WTC11 (cell line): ENCODE measurements around the gene MIXL1. TPM values are rescaled to one million over a fixed set of nuclear protein-coding genes. Genes with fewer than 3 reads are reported as not detected.
A peak's percentile ranks its signal among the peaks of the same experiment; 100 is the strongest.
"Not testable (repeated sequence)": the region's sequence is repeated elsewhere in the genome, so short reads cannot be mapped to it uniquely, and the experiment has no call there.

Experiments
- ATAC-seq: fragments of 200-7000 bp; cut with Tn5 transposase; 2 replicates; pipeline ENCODE4 v1.10.0; 2021; ENCODE audit warnings: mild to moderate bottlenecking, moderate library complexity
- CTCF ChIA-PET: fragments of 300-600 bp; sonication (Branson Sonifier 250); formaldehyde crosslinking; loops from one replicate; lab custom pipeline; 2021; ENCODE audit warnings: antibody characterized with exemption; lab: Charles Lee
- POLR2A ChIA-PET: fragments of 350-600 bp; sonication (Branson Sonifier 250); formaldehyde crosslinking; loops from one replicate; lab custom pipeline; 2021; ENCODE audit warnings: antibody characterized with exemption; lab: Charles Lee
- DNase-seq: peaks from one replicate; pipeline ENCODE4 v3.0.0; 2021; ENCODE audit warnings: low spot score
- H3K27ac Mint-ChIP-seq: 2 replicates; pipeline ENCODE4 v1.8.0; 2021; ENCODE audit warnings: mixed read lengths
- H3K27me3 Mint-ChIP-seq: 2 replicates; pipeline ENCODE4 v1.8.0; 2021; ENCODE audit warnings: low read depth, mild to moderate bottlenecking, moderate library complexity, mixed read lengths
- H3K36me3 Mint-ChIP-seq: 2 replicates; pipeline ENCODE4 v1.8.0; 2021; ENCODE audit warnings: mixed read lengths
- H3K4me1 Mint-ChIP-seq: 2 replicates; pipeline ENCODE4 v1.8.0; 2022; ENCODE audit warnings: mixed read lengths
- H3K4me3 Mint-ChIP-seq: 2 replicates; pipeline ENCODE4 v1.8.0; 2021; ENCODE audit warnings: mild to moderate bottlenecking, moderate library complexity, mixed read lengths
- H3K9me3 Mint-ChIP-seq: 2 replicates; pipeline ENCODE4 v1.8.0; 2021; ENCODE audit warnings: mixed read lengths
- AR ChIP-seq: fragments of 250-450 bp; sonication (Bioruptor Pico); IDR thresholded peaks from 2 replicates; pipeline ENCODE4 v1.9.0; 2021; ENCODE audit warnings: mild to moderate bottlenecking
- CREB1 ChIP-seq: sonication (generic); formaldehyde crosslinking; IDR thresholded peaks from 2 replicates; pipeline ENCODE4 v1.8.0; 2023; ENCODE audit warnings: mild to moderate bottlenecking, missing genetic modification reagents
- ESRRA ChIP-seq: sonication (generic); formaldehyde crosslinking; IDR thresholded peaks from 2 replicates; pipeline ENCODE4 v1.8.1; 2022; ENCODE audit warnings: mild to moderate bottlenecking, missing genetic modification reagents, borderline replicate concordance
- ETV6 ChIP-seq: sonication (generic); formaldehyde crosslinking; IDR thresholded peaks from 2 replicates; pipeline ENCODE4 v1.8.1; 2022; ENCODE audit warnings: mild to moderate bottlenecking, missing genetic modification reagents
- FOXP1 ChIP-seq: sonication (generic); formaldehyde crosslinking; IDR thresholded peaks from 2 replicates; pipeline ENCODE4 v1.8.0; 2022; ENCODE audit warnings: missing genetic modification reagents, mild to moderate bottlenecking, moderate library complexity, borderline replicate concordance
- FOXP4 ChIP-seq: sonication (generic); formaldehyde crosslinking; IDR thresholded peaks from 2 replicates; pipeline ENCODE4 v1.8.0; 2022; ENCODE audit warnings: mild to moderate bottlenecking, missing genetic modification reagents
- NR3C1 ChIP-seq: sonication (generic); formaldehyde crosslinking; conservative IDR thresholded peaks from 2 replicates; pipeline ENCODE4 v1.8.1; 2023; ENCODE audit warnings: low read depth, mild to moderate bottlenecking, missing genetic modification reagents
- SMAD4 ChIP-seq: sonication (generic); formaldehyde crosslinking; IDR thresholded peaks from 2 replicates; pipeline ENCODE4 v1.8.0; 2022; ENCODE audit warnings: mild to moderate bottlenecking, missing genetic modification reagents
- TP53 ChIP-seq: sonication (generic); formaldehyde crosslinking; IDR thresholded peaks from 2 replicates; pipeline ENCODE4 v1.8.1; 2023; ENCODE audit warnings: mild to moderate bottlenecking, missing genetic modification reagents
- ZNF121 ChIP-seq: sonication (generic); formaldehyde crosslinking; IDR thresholded peaks from 2 replicates; pipeline ENCODE4 v1.8.0; 2023; ENCODE audit warnings: missing genetic modification reagents
- ZNF263 ChIP-seq: sonication (generic); formaldehyde crosslinking; IDR thresholded peaks from 2 replicates; pipeline ENCODE4 v1.8.1; 2022; ENCODE audit warnings: low read depth, mild to moderate bottlenecking, moderate library complexity, missing genetic modification reagents
- total RNA-seq: library from RNA; stranded (reverse); gene quantifications from 3 replicates; pipeline ENCODE4 v1.2.3, GENCODE V29; 2021
- TF ChIP-seq, protein P1 (sequence below): sonication (generic); formaldehyde crosslinking; IDR thresholded peaks from 2 replicates; pipeline ENCODE4 v1.8.0; 2022; ENCODE audit warnings: missing genetic modification reagents
- TF ChIP-seq, protein P2 (sequence below): fragments of 250-450 bp; sonication (Bioruptor Pico); IDR thresholded peaks from 2 replicates; pipeline ENCODE4 v1.9.0; 2021; ENCODE audit warnings: mild to moderate bottlenecking, borderline replicate concordance

The MIXL1 gene
- total RNA-seq, 1 experiment from 2014 or later = 6.4 TPM

DNA sequence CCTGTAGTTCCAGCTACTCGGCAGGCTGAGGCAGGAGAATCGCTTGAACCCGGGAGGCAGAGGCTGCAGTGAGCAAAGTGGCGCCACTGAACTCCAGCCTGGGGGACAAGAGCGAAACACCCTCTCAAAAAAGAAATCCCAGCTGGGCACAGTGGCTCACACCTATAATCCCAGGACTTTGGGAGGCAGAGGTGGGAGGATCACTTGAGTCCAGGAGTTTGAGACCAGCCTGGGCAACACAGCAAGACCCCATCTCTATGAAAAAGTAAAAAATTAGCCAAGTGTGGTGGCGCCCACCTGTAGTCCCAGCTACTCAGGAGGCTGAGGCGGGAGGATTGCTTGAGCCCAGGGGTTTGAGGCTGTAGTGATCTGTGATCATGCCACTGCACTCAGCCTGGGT lies 29.4 kb downstream of the MIXL1 start:
- POLR2A ChIA-PET, DNase-seq, H3K27ac Mint-ChIP-seq, H3K27me3 Mint-ChIP-seq, H3K4me1 Mint-ChIP-seq, H3K9me3 Mint-ChIP-seq, ATAC-seq, CTCF ChIA-PET, H3K4me3 Mint-ChIP-seq: not testable (repeated sequence)
- H3K36me3 Mint-ChIP-seq = peaks cover 17% of the 10 kb centered on the region
- 0 out of 2 replicates have a peak, but pooled peaks have one; percentile 16 for TF ChIP-seq ZNF121 (CRISPR knock-in tag)

DNA sequence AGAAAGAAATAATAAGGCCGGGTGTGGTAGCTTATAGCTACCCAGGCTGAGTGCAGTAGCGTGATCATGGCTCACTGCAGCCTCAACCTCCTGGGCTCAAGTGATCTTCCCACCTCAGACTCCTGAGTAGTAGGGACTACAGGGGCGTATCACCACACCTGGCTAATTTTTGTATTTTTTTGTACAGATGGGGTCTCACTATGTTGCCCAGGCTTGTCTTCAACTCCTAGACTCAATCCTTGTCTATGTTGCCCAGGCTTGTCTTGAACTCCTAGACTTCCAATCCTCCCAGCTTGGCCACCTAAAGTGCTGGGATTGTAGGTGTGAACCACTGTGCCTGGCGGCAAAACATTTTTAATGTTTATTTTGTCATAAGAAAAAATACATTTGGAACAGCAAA lies 30.5 kb downstream of the MIXL1 start:
- H3K27ac Mint-ChIP-seq = no peak overlapping the region
- no peaks in the 10 kb centered on the region for H3K4me1 Mint-ChIP-seq
- POLR2A ChIA-PET = no interaction called here
- H3K4me3 Mint-ChIP-seq = no peak overlapping the region
- peaks cover 15% of the 10 kb centered on the region for H3K36me3 Mint-ChIP-seq
- DNase-seq (no peak), ATAC-seq (no peak)
- H3K9me3 Mint-ChIP-seq = no peaks in the 10 kb centered on the region
- H3K27me3 Mint-ChIP-seq = no peaks in the 10 kb centered on the region
- TF ChIP-seq AR (CRISPR knock-in tag) (no peak), ZNF121 (CRISPR knock-in tag) (0 out of 2 replicates have a peak, but pooled peaks have one; percentile 54)
- CTCF ChIA-PET = interaction anchor here (1.1 kb wide), 1 partner anchor 57 kb away, joined by 3 read pairs; no protein-coding TSS in a partner anchor

DNA sequence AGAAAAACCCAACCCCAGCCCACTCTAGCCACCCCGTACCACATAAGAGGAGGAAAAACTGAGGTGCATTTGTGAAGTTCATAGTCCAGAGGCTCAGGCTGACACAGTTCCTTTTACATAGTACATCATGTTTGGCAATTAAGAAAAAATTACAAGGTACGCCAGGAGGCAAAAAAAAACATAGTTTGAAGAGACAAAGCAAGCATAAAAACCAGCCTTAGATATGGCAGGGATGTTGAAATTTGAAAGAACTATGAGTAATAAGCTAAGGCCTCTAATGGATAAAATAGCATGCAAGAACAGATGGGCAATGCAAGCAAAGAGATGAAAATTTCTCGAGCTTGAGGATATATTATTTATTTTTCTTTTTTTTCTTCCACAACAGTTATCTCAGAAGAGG lies 31.9 kb downstream of the MIXL1 start:
- ATAC-seq (no peak), DNase-seq (no peak)
- Mint-ChIP-seq H3K27ac (no peak overlapping the region), H3K36me3 (peaks cover 26% of the 10 kb centered on the region), H3K9me3 (peaks cover 14% of the 10 kb centered on the region), H3K27me3 (no peaks in the 10 kb centered on the region), H3K4me3 (no peak overlapping the region), H3K4me1 (no peaks in the 10 kb centered on the region)
- POLR2A ChIA-PET = no interaction called here
- TF ChIP-seq TP53 (CRISPR knock-in tag) (no peak), CREB1 (CRISPR knock-in tag) (no peak), ZNF263 (no peak), NR3C1 (CRISPR knock-in tag) (no peak), FOXP4 (CRISPR knock-in tag) (no peak), FOXP1 (no peak), ETV6 (CRISPR knock-in tag) (no peak), SMAD4 (CRISPR knock-in tag) (no peak), ESRRA (CRISPR knock-in tag) (no peak)
- TF ChIP-seq, protein P1, sequence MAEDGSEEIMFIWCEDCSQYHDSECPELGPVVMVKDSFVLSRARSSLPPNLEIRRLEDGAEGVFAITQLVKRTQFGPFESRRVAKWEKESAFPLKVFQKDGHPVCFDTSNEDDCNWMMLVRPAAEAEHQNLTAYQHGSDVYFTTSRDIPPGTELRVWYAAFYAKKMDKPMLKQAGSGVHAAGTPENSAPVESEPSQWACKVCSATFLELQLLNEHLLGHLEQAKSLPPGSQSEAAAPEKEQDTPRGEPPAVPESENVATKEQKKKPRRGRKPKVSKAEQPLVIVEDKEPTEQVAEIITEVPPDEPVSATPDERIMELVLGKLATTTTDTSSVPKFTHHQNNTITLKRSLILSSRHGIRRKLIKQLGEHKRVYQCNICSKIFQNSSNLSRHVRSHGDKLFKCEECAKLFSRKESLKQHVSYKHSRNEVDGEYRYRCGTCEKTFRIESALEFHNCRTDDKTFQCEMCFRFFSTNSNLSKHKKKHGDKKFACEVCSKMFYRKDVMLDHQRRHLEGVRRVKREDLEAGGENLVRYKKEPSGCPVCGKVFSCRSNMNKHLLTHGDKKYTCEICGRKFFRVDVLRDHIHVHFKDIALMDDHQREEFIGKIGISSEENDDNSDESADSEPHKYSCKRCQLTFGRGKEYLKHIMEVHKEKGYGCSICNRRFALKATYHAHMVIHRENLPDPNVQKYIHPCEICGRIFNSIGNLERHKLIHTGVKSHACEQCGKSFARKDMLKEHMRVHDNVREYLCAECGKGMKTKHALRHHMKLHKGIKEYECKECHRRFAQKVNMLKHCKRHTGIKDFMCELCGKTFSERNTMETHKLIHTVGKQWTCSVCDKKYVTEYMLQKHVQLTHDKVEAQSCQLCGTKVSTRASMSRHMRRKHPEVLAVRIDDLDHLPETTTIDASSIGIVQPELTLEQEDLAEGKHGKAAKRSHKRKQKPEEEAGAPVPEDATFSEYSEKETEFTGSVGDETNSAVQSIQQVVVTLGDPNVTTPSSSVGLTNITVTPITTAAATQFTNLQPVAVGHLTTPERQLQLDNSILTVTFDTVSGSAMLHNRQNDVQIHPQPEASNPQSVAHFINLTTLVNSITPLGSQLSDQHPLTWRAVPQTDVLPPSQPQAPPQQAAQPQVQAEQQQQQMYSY (CRISPR knock-in tag) = no peak
- TF ChIP-seq, protein P2, sequence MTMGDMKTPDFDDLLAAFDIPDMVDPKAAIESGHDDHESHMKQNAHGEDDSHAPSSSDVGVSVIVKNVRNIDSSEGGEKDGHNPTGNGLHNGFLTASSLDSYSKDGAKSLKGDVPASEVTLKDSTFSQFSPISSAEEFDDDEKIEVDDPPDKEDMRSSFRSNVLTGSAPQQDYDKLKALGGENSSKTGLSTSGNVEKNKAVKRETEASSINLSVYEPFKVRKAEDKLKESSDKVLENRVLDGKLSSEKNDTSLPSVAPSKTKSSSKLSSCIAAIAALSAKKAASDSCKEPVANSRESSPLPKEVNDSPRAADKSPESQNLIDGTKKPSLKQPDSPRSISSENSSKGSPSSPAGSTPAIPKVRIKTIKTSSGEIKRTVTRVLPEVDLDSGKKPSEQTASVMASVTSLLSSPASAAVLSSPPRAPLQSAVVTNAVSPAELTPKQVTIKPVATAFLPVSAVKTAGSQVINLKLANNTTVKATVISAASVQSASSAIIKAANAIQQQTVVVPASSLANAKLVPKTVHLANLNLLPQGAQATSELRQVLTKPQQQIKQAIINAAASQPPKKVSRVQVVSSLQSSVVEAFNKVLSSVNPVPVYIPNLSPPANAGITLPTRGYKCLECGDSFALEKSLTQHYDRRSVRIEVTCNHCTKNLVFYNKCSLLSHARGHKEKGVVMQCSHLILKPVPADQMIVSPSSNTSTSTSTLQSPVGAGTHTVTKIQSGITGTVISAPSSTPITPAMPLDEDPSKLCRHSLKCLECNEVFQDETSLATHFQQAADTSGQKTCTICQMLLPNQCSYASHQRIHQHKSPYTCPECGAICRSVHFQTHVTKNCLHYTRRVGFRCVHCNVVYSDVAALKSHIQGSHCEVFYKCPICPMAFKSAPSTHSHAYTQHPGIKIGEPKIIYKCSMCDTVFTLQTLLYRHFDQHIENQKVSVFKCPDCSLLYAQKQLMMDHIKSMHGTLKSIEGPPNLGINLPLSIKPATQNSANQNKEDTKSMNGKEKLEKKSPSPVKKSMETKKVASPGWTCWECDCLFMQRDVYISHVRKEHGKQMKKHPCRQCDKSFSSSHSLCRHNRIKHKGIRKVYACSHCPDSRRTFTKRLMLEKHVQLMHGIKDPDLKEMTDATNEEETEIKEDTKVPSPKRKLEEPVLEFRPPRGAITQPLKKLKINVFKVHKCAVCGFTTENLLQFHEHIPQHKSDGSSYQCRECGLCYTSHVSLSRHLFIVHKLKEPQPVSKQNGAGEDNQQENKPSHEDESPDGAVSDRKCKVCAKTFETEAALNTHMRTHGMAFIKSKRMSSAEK (CRISPR knock-in tag) = no peak
- CTCF ChIA-PET = no interaction called here
